Transverse colon (tissue), 3 donors: Measurements from ENCODE around the gene MESD.

Source experiments
- CTCF ChIP-seq, 5 experiments: fragments of 200-600 bp in 3 of 5; fragments of 450-650 bp in 2 of 5; sonication (generic) in 3 of 5; IDR thresholded peaks; 1 replicate in 2 of 5; 2 replicates in 3 of 5; pipeline ENCODE4 v1.5.1; 2016 to 2017; ENCODE audit warnings: antibody characterized with exemption in 5 of 5, inconsistent platforms in 3 of 5, mild to moderate bottlenecking in 2 of 5, moderate library complexity in 1 of 5
- POLR2A ChIP-seq: fragments of 450-650 bp; IDR thresholded peaks from one replicate; pipeline ENCODE4 v1.6.1; 2016; ENCODE audit warnings: antibody characterized with exemption, mild to moderate bottlenecking, moderate library complexity

- no peak for TF ChIP-seq CTCF (IDR thresholded peaks at IDR 0.05)
- TF ChIP-seq POLR2A: no peak
Measured at GRCh38 chr15:81003097-81003350, 13.4 kb upstream of the MESD start.
